Renal cortical epithelial cell (primary cell): ENCODE data around the gene IPO8. TPM values are rescaled to one million over a fixed set of nuclear protein-coding genes. Genes with fewer than 3 reads are reported as not detected.
"Not testable (repeated sequence)": the region's sequence is repeated elsewhere in the genome, so short reads cannot be mapped to it uniquely, and the experiment has no call there.

Experiments used
- DNase-seq: peaks from one replicate; pipeline ENCODE4 v3.0.0-alpha.2; 2011; ENCODE audit warnings: low read depth
- total RNA-seq: library from RNA; depleted of rRNA; stranded (reverse); fragments of >200 nt; gene quantifications from 2 replicates; pipeline ENCODE4 v1.2.3, GENCODE V29; 2014

Gene IPO8
- total RNA-seq, 1 donor from 2014 or later = 76.1 TPM

GRCh38 chr12:30610718-30611117, 85.0 kb downstream of the IPO8 start:
- DNase-seq = peak; percentile 9

GRCh38 chr12:30609819-30610218, 85.8 kb downstream of the IPO8 start:
- not testable (repeated sequence) for DNase-seq

- not testable (repeated sequence) for DNase-seq
Measured at GRCh38 chr12:30604302-30604701, 91.4 kb downstream of the IPO8 start.

GRCh38 chr12:30603129-30603528, 92.5 kb downstream of the IPO8 start:
- DNase-seq = no peak

GRCh38 chr12:30602678-30603077, 93.0 kb downstream of the IPO8 start:
- no peak for DNase-seq

GRCh38 chr12:30599608-30600007, 96.1 kb downstream of the IPO8 start:
- no peak for DNase-seq

- no peak for DNase-seq
Measured at GRCh38 chr12:30598889-30599288, 96.8 kb downstream of the IPO8 start.

GRCh38 chr12:30595742-30596141, 99.9 kb downstream of the IPO8 start:
- DNase-seq = no peak

- no peak for DNase-seq
Measured at GRCh38 chr12:30594509-30594908, 101.2 kb downstream of the IPO8 start.

GRCh38 chr12:30588572-30588971, 107.1 kb downstream of the IPO8 start:
- DNase-seq = not testable (repeated sequence)

- DNase-seq = no peak
Measured at GRCh38 chr12:30587782-30588181, 107.9 kb downstream of the IPO8 start.

GRCh38 chr12:30585877-30586276, 109.8 kb downstream of the IPO8 start:
- no peak for DNase-seq

GRCh38 chr12:30582943-30583342, 112.7 kb downstream of the IPO8 start:
- DNase-seq = peak; percentile 50

- no peak for DNase-seq
Measured at GRCh38 chr12:30580344-30580743, 115.3 kb downstream of the IPO8 start.

Other genes starting within 250 kb of the IPO8 start
- gene CAPRIN2, start 59.1 kb upstream of the IPO8 start, total RNA-seq = 10.9 and 15.4 TPM in 2 replicates
- gene TSPAN11, start 230.9 kb upstream of the IPO8 start, total RNA-seq = 1.0 TPM in 1 of 2 replicates, not detected in the other